Cortex of kidney (tissue), 1 donor: ENCODE data around the gene NR1H4.
"Not testable (repeated sequence)": the region's sequence is repeated elsewhere in the genome, so short reads cannot be mapped to it uniquely, and the experiment has no call there.

Experiments used
- DNase-seq: peaks from one replicate; lab custom pipeline; 2025; lab: John Stamatoyannopoulos, UW

The NR1H4 gene

GRCh38 chr12:100515968-100516367 lies 42.3 kb downstream of the NR1H4 start:
- DNase-seq: no peak

GRCh38 chr12:100518376-100518775 lies 44.7 kb downstream of the NR1H4 start:
- no peak for DNase-seq

DNA sequence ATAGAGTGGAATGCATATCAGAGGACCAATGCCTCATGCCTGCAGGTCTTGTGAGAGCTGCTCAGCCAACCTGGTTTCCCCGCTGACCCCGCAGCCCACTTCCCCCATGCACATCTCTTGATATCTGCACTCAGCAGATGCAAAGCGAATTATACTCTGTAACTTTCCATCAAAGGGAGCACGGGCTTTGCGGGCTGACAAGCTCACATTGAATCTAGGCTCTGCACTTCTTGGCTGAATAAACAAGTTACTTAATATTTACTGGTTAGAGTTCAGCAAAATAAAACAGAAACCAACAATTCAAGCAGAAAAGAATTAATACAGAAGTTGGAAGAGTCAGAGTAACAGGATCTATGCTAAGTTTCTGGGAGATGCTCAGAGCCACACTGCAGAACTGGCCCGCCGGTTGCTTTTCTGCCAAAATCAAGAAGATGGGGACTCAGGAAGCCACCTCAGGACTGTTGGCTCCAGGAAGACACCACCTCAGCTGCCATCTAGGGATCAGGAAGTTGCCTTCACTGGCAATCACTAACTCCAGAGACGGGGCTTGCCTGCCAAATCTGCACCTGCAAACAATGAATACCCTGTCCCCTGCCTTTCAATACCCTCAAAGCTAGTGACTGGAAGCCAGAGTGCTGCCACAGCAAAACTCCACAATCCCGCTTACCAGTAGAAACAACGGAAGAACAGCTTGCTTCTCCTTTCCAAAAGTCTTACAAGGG lies 46.5 kb downstream of the NR1H4 start:
- no peak for DNase-seq

DNA sequence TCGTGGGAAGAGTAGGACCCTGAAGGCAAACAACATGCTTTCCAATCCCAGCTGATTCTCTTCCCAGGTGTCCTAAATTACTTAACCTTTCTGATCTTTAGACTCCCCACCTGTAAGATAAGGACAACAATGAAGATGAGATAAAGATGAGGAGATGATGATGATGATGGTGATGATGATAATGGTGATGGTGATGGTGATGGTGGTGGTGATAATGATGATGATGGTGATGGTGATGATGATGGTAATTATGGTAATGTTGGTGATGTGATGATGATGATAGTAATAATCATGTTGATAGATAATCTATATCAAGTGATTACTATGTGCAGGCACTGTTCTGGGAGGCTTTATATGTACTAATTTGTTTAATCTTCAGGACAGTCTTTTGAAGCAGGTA lies 48.3 kb downstream of the NR1H4 start:
- DNase-seq: no peak

DNA sequence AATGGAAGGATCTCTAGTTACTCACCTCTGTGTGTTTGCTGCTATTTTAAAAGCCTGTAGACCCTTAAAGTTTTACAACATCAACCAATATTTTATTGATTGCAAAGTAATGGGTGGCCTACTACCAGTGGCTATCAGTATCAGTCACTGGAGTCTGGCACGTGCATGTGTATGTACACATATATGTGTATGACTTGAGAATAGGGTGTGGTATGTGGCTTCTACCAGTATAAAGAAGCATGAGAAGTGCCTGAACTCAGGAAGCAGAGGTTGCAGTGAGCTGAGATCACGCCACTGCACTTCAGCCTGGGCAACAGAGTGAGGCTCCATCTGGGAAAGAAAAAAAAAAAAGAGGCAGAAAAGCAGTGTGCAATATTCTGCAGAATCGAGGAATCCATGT lies 54.4 kb downstream of the NR1H4 start:
- DNase-seq: no peak

- no peak for DNase-seq
Measured at GRCh38 chr12:100528471-100529127, 54.9 kb downstream of the NR1H4 start.

- no peak for DNase-seq
Measured at GRCh38 chr12:100529756-100530350, 56.2 kb downstream of the NR1H4 start.

- DNase-seq: no peak
Measured at GRCh38 chr12:100533376-100533775, 59.7 kb downstream of the NR1H4 start.

DNA sequence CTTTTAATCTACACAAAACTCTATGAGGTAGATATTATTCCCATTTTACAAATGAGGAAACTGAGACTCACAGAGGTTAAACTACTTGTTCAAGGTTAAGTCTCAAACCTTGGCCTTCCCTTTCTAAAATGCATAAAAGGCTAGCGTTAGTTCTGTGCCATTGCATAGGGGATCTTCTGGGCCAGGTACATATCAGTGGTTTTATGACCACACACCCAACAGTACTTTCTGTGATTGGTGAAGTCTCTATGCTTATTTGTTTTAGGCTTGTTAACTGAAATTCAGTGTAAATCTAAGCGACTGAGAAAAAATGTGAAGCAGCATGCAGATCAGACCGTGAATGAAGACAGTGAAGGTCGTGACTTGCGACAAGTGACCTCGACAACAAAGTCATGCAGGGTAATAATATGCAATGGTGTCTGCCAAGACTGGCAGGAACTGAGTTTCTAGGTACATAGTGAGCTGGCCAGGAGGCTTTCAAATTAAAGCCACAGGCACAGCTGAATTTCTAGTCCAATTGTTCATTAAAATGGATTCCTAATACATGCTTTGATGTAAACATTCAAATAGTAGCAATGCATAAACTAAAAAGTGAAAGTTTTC lies 61.1 kb downstream of the NR1H4 start:
- no peak for DNase-seq

- DNase-seq: no peak
Measured at GRCh38 chr12:100539202-100539601, 65.5 kb downstream of the NR1H4 start.

DNA sequence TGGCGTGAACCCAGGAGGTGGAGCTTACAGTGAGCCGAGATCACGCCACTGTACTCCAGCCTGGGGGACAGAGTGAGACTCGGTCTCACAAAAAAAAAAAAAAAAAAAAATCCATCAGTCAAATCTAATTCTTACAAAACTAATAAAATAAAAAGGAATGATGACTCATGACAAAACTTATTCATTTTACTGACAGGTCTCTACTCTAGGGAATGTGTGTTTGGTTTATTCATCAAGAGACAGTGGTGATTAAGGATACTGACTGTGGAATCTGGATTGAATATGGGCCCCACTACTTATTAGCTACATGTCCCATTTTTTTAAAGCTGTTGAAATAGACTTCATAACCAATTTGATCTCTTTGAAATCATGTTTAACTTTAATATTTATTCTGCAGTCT lies 70.5 kb downstream of the NR1H4 start:
- no peak for DNase-seq

- DNase-seq: no peak
Measured at GRCh38 chr12:100545092-100545491, 71.4 kb downstream of the NR1H4 start.

DNA sequence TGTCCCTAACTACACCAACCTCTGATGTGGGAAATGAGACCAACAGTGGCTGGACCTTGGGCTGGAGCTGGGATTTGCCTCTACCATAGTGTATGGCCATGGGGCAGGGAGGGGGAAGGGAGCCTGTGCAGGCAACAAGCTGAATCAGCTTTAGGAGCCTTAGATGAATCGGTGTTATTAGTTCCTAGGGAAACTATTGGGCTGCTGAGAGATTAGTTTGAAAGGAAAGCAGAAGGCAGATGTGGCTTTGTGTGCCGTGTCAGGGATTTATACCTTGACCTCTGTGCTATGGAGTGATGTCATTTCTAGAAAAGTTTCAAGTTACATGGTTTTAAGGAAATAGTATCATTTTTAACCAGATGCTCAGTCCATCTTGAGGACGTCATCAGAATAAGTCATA lies 80.3 kb downstream of the NR1H4 start:
- DNase-seq: no peak

DNA sequence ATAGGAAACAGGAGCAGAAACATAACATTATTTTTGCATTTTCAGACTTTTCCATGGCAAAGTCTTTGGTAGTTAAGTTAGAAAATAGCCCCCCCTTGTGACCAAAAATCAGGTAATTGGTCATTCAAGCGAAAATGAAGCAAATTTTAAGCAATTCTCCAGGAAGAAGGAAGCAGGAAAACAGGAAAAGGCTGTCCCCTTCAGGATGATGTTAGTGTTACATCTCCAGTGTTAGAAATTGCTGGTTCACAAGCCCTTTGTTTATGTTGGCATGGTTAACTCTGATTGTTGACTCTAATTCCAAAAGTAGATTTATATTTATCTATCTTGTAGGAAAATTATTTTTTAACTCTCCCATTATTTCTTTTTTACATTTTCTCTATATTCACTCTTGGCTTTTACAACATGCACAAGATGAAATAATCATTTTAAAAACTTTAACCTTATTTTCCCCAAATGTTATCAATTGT lies 81.0 kb downstream of the NR1H4 start:
- no peak for DNase-seq

- DNase-seq: no peak
Measured at GRCh38 chr12:100555722-100556121, 82.1 kb downstream of the NR1H4 start.

- DNase-seq: no peak
Measured at GRCh38 chr12:100557357-100557756, 83.7 kb downstream of the NR1H4 start.

DNA sequence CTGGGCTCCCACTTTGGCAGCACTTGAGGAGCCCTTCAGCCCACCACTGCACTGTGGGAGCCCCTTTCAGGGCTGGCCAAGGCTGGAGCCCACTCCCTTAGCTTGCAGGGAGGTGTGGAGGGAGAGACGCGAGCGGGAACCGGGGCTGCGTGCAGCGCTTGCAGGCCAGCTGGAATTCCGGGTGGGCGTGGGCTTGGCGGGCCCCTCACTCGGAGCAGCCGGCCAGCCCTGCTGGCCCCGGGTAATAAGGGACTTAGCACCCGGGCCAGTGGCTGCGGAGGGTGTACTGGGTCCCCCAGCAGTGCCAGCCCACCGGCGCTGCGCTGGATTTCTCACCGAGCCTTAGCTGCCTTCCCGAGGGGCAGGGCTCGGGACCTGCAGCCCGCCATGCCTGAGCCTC lies 85.6 kb downstream of the NR1H4 start:
- DNase-seq: not testable (repeated sequence)

DNA sequence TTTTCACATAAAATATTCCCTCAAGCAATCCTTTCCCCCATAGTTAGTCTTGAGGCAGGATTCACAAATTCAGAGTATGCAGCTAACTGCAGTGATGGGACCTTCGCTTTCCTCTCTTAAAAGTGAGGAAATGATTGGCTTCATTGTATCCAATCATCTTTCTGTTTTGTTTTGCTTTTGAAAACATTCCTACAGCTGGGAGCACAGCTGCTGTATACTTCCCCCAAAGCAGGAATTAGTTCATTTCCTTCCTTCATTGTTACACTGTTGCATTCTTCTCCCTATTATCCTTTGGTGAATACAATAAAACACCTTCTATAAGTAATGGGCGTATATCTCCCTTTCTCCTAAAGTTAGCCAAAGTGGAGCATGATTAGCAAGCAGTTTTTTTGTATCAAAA lies 90.4 kb downstream of the NR1H4 start:
- DNase-seq: no peak

GRCh38 chr12:100564905-100565467 lies 91.3 kb downstream of the NR1H4 start:
- no peak for DNase-seq

DNA sequence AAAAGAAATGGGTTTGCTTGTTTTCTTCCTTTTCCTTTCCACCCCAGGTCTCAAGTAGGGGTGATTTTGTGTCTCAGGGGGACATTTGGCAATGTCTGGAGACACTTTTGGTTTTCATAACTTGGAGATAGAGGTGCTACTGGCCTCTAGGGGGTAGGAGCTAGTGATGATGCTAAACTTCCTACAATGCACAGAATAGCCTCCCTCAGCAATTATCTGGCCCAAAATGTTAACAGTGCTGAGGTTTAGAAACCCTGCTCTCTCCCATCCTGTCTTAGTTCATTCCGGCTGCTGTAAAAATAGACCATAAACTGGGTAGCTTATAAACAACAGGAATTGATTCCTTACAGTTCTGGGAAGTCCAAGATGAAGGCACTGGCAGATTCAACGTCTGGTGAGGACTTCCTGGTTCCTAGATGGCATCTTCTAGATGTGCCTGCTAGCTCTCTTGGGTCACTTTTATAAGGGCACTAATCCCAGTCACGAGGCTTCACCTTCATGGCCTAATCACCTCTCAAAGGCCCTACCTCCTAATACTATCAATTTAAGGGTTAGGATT lies 92.4 kb downstream of the NR1H4 start:
- no peak for DNase-seq

- DNase-seq: no peak
Measured at GRCh38 chr12:100566887-100567637, 93.4 kb downstream of the NR1H4 start.
